Measurements from ENCODE around the gene FOXO6.

- TF ChIP-seq ARID4B (CRISPR knock-in tag; IDR thresholded peaks at IDR 0.05; ENCODE audit: borderline replicate concordance) = no peak
- no peak for TF ChIP-seq ELF4 (CRISPR knock-in tag; IDR thresholded peaks at IDR 0.05; ENCODE audit: low read depth)
- no peak for TF ChIP-seq SP1 (CRISPR knock-in tag; conservative IDR thresholded peaks at IDR 0.05)
- no peak for TF ChIP-seq NR1H2 (CRISPR knock-in tag; IDR thresholded peaks at IDR 0.05)
- no peak for TF ChIP-seq CTCF (IDR thresholded peaks at IDR 0.05)
- TF ChIP-seq ATF2 (CRISPR knock-in tag; IDR thresholded peaks at IDR 0.05; ENCODE audit: borderline replicate concordance, low read depth) = no peak
- no peak for TF ChIP-seq PRDM15 (CRISPR knock-in tag; IDR thresholded peaks at IDR 0.05)
- TF ChIP-seq IRF1 (CRISPR knock-in tag; IDR thresholded peaks at IDR 0.05) = no peak
Measured at GRCh38 chr1:41426201-41426890, 65.1 kb downstream of the FOXO6 start.
